SJSA1 (cell line): ENCODE results near the gene MEF2C. TPM values are rescaled to one million over a fixed set of nuclear protein-coding genes. Genes with fewer than 3 reads are reported as not detected.
A peak's percentile ranks its signal among the peaks of the same experiment; 100 is the strongest.

Experiments
- DNase-seq, 2 experiments: peaks; one replicate each; pipeline ENCODE4 v3.0.0-alpha.2; 2015 to 2020; ENCODE audit warnings: low spot score in 2 of 2, low read depth in 1 of 2
- H3K27ac ChIP-seq: fragments of 250-450 bp; sonication (Bioruptor Pico); 2 replicates; pipeline ENCODE4 v1.5.1; 2020; ENCODE audit warnings: mild to moderate bottlenecking, moderate library complexity
- H3K27me3 ChIP-seq: fragments of 250-450 bp; sonication (Bioruptor Pico); replicated peaks from 2 replicates; pipeline ENCODE4 v1.5.1; 2020; ENCODE audit warnings: mild to moderate bottlenecking, moderate library complexity
- H3K36me3 ChIP-seq: fragments of 250-450 bp; sonication (Bioruptor Pico); 2 replicates; pipeline ENCODE4 v1.5.1; 2020; ENCODE audit warnings: mild to moderate bottlenecking
- H3K4me1 ChIP-seq: fragments of 250-450 bp; sonication (Bioruptor Pico); replicated peaks from 2 replicates; pipeline ENCODE4 v1.6.1; 2021; ENCODE audit warnings: mild to moderate bottlenecking
- H3K4me3 ChIP-seq: fragments of 250-450 bp; sonication (Bioruptor Pico); 2 replicates; pipeline ENCODE4 v1.5.1; 2020; ENCODE audit warnings: mild to moderate bottlenecking
- H3K9me3 ChIP-seq: fragments of 250-450 bp; sonication (Bioruptor Pico); replicated peaks from 2 replicates; pipeline ENCODE4 v1.5.1; 2020; ENCODE audit warnings: mild to moderate bottlenecking
- total RNA-seq: library from RNA; depleted of rRNA; stranded (reverse); fragments of >200 nt; shearing (Covaris generic); gene quantifications from 2 replicates; pipeline ENCODE4 v1.2.3, GENCODE V29; 2014

The MEF2C gene
- total RNA-seq, 1 experiment from 2014 or later: 29.8 TPM

DNA sequence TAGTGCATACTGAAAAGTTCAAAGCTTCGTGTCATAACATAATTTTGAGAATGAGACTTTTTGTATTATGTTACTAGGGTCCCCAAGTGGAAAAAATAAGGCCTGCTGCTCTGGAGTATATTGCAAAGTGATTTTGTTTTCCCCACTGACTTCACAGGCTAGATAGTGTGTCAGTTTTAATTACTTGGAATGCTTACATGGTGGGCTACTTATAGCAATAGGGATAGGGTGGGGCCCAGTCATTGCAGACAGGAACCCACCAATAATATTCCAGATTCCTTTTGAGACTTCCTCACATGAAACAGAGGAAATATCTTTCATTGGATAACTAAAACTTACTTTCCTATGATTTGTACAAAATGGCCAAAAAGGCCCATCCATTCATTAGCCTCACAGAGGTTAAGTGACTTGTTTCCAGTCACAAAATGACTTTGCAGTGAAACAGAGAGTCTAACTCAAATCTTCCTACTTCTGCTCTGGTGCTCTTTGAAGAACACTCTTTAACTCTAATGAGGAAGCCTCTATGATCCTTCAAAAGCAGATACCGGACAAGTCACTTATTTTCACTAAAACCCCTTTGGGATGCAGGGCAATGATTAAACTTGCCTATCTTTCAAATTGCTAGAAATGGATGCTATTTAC lies 16.2 kb upstream of the MEF2C start:
- H3K4me1 ChIP-seq: no peaks in the 10 kb centered on the region
- no peak for DNase-seq
- H3K4me3 ChIP-seq: no peak overlapping the region
- no peaks in the 10 kb centered on the region for H3K9me3 ChIP-seq
- no peaks in the 10 kb centered on the region for H3K27me3 ChIP-seq
- H3K27ac ChIP-seq: no peak overlapping the region
- H3K36me3 ChIP-seq: no peaks in the 10 kb centered on the region

GRCh38 chr5:88897748-88898147 lies 14.8 kb upstream of the MEF2C start:
- Histone ChIP-seq H3K36me3 (no peaks in the 10 kb centered on the region), H3K4me1 (no peaks in the 10 kb centered on the region), H3K27ac (no peak overlapping the region), H3K4me3 (no peak overlapping the region), H3K9me3 (no peaks in the 10 kb centered on the region), H3K27me3 (no peaks in the 10 kb centered on the region)
- no peak for DNase-seq

DNA sequence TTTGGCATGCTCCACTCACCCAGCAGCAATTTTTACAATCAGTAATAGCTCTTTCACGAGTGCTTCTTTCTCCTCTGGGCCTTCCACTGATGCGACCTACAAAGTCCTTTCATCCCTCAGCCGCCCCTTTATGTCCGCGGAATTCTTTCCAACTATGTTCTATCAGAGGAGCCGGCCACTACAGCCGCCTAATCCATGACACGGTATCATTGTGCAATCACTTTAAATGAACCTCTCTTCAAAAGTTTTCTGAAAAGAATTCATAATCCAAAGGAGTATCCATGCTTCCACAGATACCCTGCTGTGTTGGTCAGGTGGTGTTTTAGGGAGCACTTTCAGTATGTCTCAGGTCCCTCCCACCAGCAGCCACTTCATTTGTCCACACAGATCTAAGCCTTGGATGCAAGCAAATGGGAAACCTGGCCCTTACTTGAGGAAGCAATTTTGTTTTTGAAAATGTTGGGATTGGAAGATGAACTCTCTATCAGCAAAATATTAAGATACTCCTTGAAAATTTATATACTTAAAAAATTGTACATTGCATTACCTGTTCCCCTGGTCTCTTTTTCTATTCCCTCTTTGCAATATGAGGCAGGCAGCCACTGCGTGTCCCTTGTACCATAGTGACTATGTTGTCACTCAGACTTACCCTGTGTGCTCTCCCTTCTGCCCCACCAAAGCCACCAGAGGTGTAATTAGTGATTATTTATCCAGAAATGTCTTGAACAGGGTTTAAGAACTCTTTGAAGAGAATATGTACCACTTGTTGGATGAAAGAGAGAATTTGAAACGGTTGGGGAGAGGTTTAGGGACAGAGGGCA lies 12.9 kb upstream of the MEF2C start:
- no peak overlapping the region for H3K27ac ChIP-seq
- no peak for DNase-seq
- H3K36me3 ChIP-seq: no peaks in the 10 kb centered on the region
- H3K4me3 ChIP-seq: no peak overlapping the region
- H3K27me3 ChIP-seq: no peaks in the 10 kb centered on the region
- no peaks in the 10 kb centered on the region for H3K4me1 ChIP-seq
- H3K9me3 ChIP-seq: no peaks in the 10 kb centered on the region

GRCh38 chr5:88892669-88893068 lies 9.7 kb upstream of the MEF2C start:
- Histone ChIP-seq H3K4me1 (peaks cover 3% of the 10 kb centered on the region; the same call in 1 of the 2 replicates), H3K9me3 (no peaks in the 10 kb centered on the region), H3K36me3 (no peaks in the 10 kb centered on the region), H3K4me3 (no peak overlapping the region), H3K27ac (no peak overlapping the region), H3K27me3 (no peaks in the 10 kb centered on the region)
- no peak for DNase-seq

- H3K4me3 ChIP-seq: peak overlapping the region; percentile 40
- H3K9me3 ChIP-seq: no peaks in the 10 kb centered on the region
- DNase-seq: no peak
- H3K27me3 ChIP-seq: no peaks in the 10 kb centered on the region
- H3K36me3 ChIP-seq: no peaks in the 10 kb centered on the region
- H3K27ac ChIP-seq: no peak overlapping the region
- peaks cover 12% of the 10 kb centered on the region for H3K4me1 ChIP-seq
Observed at GRCh38 chr5:88890070-88890781, 7.2 kb upstream of the MEF2C start.

DNA sequence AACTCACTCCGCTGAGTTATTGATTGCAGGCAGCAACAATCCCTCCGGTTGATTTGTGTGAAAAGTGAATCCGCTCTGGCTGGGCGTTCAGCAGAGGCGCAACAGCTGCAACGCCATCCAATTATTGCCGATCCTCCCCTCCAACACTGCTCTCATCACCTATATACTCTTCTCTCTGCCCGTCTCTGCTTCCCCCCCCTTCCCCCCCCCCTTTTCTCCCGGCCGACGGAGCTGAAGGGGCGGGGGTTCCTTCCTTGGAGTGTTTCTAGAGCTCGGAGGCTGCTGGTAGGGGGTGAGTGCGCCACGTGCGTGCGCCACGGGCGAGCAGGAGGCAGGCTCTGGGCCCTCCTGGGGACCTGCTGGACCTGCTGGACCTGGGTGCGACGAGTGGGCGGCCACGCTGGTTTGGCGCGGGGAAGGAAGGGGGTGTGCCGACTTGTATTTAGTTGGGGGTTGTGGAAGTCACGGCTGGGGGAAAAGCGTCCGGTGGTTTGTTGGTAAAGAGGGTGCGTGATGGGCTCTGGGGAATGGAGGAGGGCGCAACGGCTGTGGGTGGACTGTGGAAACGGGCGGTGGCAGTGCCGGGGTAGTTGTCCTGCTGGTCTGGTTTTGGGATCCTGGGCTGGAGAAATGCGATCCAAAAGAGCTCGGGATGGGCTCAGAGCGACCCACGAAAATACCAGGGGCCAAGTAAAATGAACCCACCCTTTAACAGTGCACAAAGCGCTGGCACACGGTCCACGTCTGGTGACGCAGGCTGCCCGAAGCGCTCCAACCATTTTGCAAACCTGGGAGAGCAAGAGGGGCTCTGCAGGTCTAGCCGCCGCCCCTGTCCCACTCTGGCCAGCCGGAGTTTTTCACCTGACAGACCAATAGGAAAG lies 6.4 kb upstream of the MEF2C start:
- peak; percentile 23 to 43 for DNase-seq
- Histone ChIP-seq H3K27ac (no peak overlapping the region), H3K27me3 (no peaks in the 10 kb centered on the region), H3K9me3 (no peaks in the 10 kb centered on the region), H3K4me1 (peaks cover 16% of the 10 kb centered on the region), H3K36me3 (no peaks in the 10 kb centered on the region), H3K4me3 (peak overlapping the region; percentile 40)

GRCh38 chr5:88888848-88889188 lies 5.8 kb upstream of the MEF2C start:
- Histone ChIP-seq H3K27ac (no peak overlapping the region), H3K36me3 (no peaks in the 10 kb centered on the region), H3K9me3 (no peaks in the 10 kb centered on the region), H3K27me3 (no peaks in the 10 kb centered on the region), H3K4me3 (peak overlapping the region; percentile 40), H3K4me1 (peaks cover 16% of the 10 kb centered on the region)
- DNase-seq: no peak

- H3K4me1 ChIP-seq: peaks cover 16% of the 10 kb centered on the region
- no peaks in the 10 kb centered on the region for H3K36me3 ChIP-seq
- no peak overlapping the region for H3K27ac ChIP-seq
- H3K9me3 ChIP-seq: no peaks in the 10 kb centered on the region
- no peak for DNase-seq
- no peak overlapping the region for H3K4me3 ChIP-seq
- H3K27me3 ChIP-seq: no peaks in the 10 kb centered on the region
Observed at GRCh38 chr5:88888291-88888690, 5.3 kb upstream of the MEF2C start.

GRCh38 chr5:88887342-88887741 lies 4.4 kb upstream of the MEF2C start:
- Histone ChIP-seq H3K27ac (no peak overlapping the region), H3K4me1 (peaks cover 16% of the 10 kb centered on the region), H3K27me3 (no peaks in the 10 kb centered on the region), H3K9me3 (no peaks in the 10 kb centered on the region), H3K36me3 (no peaks in the 10 kb centered on the region), H3K4me3 (no peak overlapping the region)
- DNase-seq: no peak

GRCh38 chr5:88886746-88887341 lies 3.9 kb upstream of the MEF2C start:
- DNase-seq: no peak
- H3K4me3 ChIP-seq: no peak overlapping the region

DNA sequence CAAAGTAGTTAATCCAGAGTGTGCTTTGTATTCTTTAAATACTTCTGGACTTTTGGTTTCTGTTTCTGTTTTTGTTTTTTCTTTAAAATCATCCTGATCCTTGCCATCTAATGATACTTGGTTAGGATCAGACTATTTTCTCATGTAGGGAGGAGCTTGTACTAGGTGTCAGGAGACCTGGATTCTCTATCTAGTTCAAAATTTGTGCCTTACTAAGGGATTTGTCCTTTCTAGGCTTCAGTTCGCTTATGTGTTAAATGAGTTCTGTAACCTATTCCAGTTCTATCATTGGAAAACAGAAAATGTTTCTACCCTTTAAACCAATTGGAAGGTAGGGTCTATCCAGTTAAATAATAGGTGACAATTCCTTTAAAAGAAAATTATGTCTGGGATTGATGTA lies 3.3 kb upstream of the MEF2C start:
- peaks cover 16% of the 10 kb centered on the region for H3K4me1 ChIP-seq
- no peaks in the 10 kb centered on the region for H3K27me3 ChIP-seq
- H3K27ac ChIP-seq: 0 out of 2 replicates have a peak overlapping the region, but pooled peaks have one; percentile 15
- no peaks in the 10 kb centered on the region for H3K9me3 ChIP-seq
- H3K36me3 ChIP-seq: no peaks in the 10 kb centered on the region
- no peak for DNase-seq
- no peak overlapping the region for H3K4me3 ChIP-seq

More at GRCh38 chr5:88886746-88887341, 3.9 kb upstream of the MEF2C start:
- Histone ChIP-seq H3K9me3 (no peaks in the 10 kb centered on the region), H3K27me3 (no peaks in the 10 kb centered on the region), H3K36me3 (no peaks in the 10 kb centered on the region), H3K4me1 (peaks cover 16% of the 10 kb centered on the region), H3K27ac (no peak overlapping the region)

GRCh38 chr5:88885002-88885401 lies 2.0 kb upstream of the MEF2C start:
- no peaks in the 10 kb centered on the region for H3K9me3 ChIP-seq
- H3K27me3 ChIP-seq: no peaks in the 10 kb centered on the region
- DNase-seq: no peak
- no peaks in the 10 kb centered on the region for H3K36me3 ChIP-seq
- peak overlapping the region; percentile 86; the same call in 1 of the 2 replicates for H3K27ac ChIP-seq
- H3K4me3 ChIP-seq: no peak overlapping the region
- H3K4me1 ChIP-seq: peaks cover 19% of the 10 kb centered on the region

DNA sequence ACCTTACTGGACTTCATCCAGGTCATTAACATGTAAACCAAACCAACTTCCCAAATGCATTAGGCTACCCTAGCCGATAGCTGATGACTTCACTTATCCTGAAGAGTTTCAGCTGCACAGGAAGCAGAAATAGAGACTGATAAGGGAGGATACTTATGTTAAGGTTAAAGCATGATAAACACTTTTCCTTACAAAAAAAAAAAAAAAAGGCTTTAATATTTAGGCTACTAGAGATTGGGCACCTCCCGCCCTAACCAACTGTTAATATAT lies 1.6 kb upstream of the MEF2C start:
- Histone ChIP-seq H3K4me1 (peaks cover 24% of the 10 kb centered on the region), H3K36me3 (no peaks in the 10 kb centered on the region), H3K9me3 (no peaks in the 10 kb centered on the region), H3K27me3 (no peaks in the 10 kb centered on the region), H3K27ac (peak overlapping the region; percentile 86), H3K4me3 (peak overlapping the region; percentile 52)
- DNase-seq: no peak
